HUES6 (cell line): ENCODE results near the gene GHITM.
A peak's percentile ranks its signal among the peaks of the same experiment; 100 is the strongest.
"Not testable (repeated sequence)": the region's sequence is repeated elsewhere in the genome, so short reads cannot be mapped to it uniquely, and the experiment has no call there.

ENCODE experiments used
- H3K27ac ChIP-seq: 2 replicates; pipeline ENCODE4 v1.7.0; 2013; ENCODE audit warnings: low read depth, mild to moderate bottlenecking, low read length, inconsistent platforms
- H3K27me3 ChIP-seq: 2 replicates; pipeline ENCODE4 v1.6.1; 2013; ENCODE audit warnings: low read length; ENCODE audit not compliant: control insufficient read depth, insufficient read depth
- H3K36me3 ChIP-seq: 2 replicates; pipeline ENCODE4 v1.6.1; 2013; ENCODE audit warnings: low read length; ENCODE audit not compliant: control insufficient read depth, insufficient read depth
- H3K4me1 ChIP-seq: 2 replicates; pipeline ENCODE4 v1.6.1; 2013; ENCODE audit warnings: low read length; ENCODE audit not compliant: control insufficient read depth, insufficient read depth
- H3K4me3 ChIP-seq: 2 replicates; pipeline ENCODE4 v1.5.1; 2013; ENCODE audit warnings: low read depth, low read length
- H3K9ac ChIP-seq: one replicate; pipeline ENCODE4 v1.6.1; 2013; ENCODE audit warnings: mild to moderate bottlenecking, low read length
- H3K9me3 ChIP-seq: 2 replicates; pipeline ENCODE4 v1.6.1; 2013; ENCODE audit warnings: low read depth, low read length; ENCODE audit not compliant: control insufficient read depth, insufficient read depth

Gene GHITM

DNA sequence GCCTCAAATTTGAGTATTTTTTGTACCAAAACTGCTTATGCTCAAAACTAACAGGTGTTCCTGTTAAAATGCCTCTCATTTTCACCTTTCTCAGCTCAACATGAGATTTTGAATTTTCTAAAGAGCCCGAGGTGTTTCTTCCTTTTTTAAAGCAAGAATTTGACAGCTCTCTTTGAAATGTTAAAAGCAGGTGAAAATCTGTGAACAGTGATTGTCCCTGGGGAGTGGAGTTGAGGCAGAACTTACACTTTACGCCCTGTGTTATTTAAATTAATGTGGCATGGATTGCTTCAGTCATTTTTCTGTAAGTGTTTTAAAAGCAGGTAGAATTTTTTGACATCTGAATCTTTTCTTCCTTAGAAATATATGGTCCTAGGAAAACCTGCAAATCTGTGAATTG is 25.1 kb downstream of the GHITM start:
- Histone ChIP-seq H3K9ac (peak overlapping the region; percentile 29), H3K4me3 (no peak overlapping the region; the same call in 1 of the 2 replicates), H3K36me3 (no peaks in the 10 kb centered on the region), H3K27ac (peak overlapping the region; percentile 42; the same call in 1 of the 2 replicates), H3K27me3 (no peaks in the 10 kb centered on the region), H3K9me3 (peaks cover 5% of the 10 kb centered on the region), H3K4me1 (peaks cover 54% of the 10 kb centered on the region)

DNA sequence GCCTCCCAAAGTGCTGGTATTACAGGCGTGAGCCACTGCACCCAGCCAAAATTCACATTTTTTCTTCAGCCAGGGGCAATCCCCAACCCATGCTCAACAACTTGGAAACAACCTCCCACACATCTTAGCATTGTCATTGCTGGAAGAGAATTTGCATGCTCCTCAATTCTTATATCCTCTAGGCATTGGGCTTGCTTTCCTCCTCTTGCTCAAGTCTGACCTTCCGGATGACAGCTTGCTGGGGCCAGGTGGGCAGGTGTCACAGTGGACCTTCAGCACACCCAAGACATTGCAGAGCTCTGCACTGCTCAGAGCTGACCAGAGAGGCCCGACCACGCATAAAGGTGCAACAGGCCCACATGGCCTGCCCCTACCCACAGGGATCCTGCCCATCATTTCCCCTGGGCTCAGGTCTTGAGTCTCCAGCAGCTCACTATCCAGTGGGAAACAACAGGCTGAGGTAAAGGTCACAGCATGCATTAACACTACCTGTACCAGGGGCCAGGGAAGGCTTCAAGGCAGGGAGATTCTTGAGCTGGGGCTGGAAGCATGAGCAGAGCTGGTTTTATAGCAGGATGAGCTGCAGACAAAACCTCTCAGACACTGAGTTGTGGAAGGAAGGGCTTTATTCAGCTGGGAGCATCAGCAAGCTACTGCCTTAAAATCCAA is 27.4 kb downstream of the GHITM start:
- Histone ChIP-seq H3K4me1 (peaks cover 36% of the 10 kb centered on the region), H3K27me3 (no peaks in the 10 kb centered on the region), H3K4me3 (no peak overlapping the region), H3K9ac (no peak overlapping the region), H3K36me3 (no peaks in the 10 kb centered on the region), H3K27ac (no peak overlapping the region; the same call in 1 of the 2 replicates), H3K9me3 (peaks cover 5% of the 10 kb centered on the region)

DNA sequence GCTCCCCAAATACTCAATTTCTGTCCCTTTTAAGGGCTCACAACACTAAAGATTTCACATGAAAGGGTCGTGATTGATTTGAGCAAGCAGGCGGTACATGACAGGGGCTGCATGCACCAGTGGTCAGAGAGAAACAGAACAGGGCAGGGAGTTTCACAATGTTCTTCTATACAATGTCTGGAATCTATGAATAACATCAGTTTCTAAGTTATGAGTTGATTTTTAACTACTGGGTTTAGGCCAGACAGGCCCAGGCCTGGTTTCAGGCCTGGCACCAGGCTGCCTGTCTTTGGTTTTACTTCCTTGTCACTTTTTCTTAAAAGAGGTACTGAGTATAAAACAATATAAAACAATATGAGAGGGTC is 28.0 kb downstream of the GHITM start:
- not testable (repeated sequence) for H3K27me3 ChIP-seq, H3K9ac ChIP-seq, H3K27ac ChIP-seq, H3K4me3 ChIP-seq, H3K9me3 ChIP-seq, H3K36me3 ChIP-seq
- peaks cover 32% of the 10 kb centered on the region for H3K4me1 ChIP-seq

DNA sequence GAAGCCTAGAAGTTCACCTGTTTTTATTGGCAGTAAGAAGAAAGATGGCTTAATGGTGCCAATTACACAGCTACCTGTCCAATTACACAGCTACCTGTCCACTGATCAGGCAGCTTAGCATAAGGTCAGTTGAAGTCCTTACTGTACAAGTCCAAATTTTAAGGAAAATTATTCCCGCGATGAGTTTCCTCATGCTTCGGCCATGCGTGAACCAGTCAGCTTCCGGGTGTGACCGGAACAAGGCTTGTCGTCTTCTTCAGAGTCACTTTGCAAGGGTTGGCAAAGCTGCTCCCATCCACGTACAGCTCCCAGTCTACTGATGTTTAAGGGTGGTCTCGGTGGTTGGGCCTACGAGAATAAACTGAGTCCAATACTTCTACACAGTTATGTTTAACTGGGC is 29.1 kb downstream of the GHITM start:
- H3K27ac ChIP-seq, H3K9me3 ChIP-seq, H3K27me3 ChIP-seq, H3K9ac ChIP-seq, H3K36me3 ChIP-seq, H3K4me3 ChIP-seq: not testable (repeated sequence)
- peaks cover 23% of the 10 kb centered on the region for H3K4me1 ChIP-seq

DNA sequence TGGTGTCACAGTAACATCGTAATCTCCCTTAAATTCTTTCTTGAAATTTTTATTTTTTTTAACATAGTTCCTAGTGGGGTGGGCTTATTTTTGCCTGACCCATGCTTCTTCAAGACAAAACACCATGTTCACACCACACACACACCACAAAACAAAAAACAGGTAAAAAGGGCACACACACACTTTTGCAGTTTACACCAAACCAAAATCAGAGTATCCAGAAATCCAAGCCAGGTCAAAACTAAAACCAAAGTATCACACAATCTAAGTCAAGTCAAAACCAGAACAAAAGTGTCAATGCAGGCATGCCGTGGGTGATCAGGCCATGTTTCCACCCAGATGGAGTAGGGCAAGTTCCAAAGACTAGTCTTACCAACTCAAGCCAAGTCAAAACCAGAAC is 31.9 kb downstream of the GHITM start:
- H3K4me1 ChIP-seq, H3K9ac ChIP-seq, H3K27me3 ChIP-seq, H3K9me3 ChIP-seq, H3K27ac ChIP-seq, H3K4me3 ChIP-seq, H3K36me3 ChIP-seq: not testable (repeated sequence)

DNA sequence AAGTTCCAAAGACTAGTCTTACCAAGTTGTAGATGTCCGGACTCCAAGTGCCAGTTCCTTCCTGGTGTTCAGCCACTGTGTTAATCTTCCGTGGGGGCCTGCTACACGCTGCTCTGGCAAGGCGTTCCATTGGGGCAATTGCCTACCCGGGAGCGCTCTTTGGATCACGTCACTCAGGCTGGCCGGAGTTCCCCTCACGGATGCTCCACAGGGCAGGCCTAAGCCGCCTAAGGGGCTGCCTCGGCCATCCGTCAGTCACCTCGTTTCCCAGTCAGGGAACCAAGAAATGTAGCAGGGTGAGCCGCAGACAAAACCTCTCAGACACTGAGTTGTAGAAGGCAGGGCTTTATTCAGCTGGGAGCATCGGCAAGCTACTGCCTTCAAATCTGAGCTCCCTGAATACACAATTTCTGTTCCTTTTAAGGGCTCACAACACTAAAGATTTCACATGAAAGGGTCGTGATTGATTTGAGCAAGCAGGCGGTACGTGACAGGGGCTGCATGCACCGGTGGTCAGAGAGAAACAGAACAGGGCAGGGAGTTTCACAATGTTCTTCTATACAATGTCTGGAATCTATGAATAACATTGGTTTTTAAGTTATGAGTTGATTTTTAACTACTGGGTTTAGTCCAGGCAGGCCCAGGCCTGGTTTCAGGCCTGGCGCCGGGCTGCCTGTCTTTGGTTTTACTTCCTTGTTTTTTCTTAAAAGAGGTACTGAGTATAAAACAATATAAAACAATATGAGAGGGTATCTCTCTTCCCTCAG is 32.6 kb downstream of the GHITM start:
- H3K9ac ChIP-seq, H3K4me3 ChIP-seq, H3K27ac ChIP-seq, H3K27me3 ChIP-seq, H3K4me1 ChIP-seq, H3K36me3 ChIP-seq, H3K9me3 ChIP-seq: not testable (repeated sequence)

DNA sequence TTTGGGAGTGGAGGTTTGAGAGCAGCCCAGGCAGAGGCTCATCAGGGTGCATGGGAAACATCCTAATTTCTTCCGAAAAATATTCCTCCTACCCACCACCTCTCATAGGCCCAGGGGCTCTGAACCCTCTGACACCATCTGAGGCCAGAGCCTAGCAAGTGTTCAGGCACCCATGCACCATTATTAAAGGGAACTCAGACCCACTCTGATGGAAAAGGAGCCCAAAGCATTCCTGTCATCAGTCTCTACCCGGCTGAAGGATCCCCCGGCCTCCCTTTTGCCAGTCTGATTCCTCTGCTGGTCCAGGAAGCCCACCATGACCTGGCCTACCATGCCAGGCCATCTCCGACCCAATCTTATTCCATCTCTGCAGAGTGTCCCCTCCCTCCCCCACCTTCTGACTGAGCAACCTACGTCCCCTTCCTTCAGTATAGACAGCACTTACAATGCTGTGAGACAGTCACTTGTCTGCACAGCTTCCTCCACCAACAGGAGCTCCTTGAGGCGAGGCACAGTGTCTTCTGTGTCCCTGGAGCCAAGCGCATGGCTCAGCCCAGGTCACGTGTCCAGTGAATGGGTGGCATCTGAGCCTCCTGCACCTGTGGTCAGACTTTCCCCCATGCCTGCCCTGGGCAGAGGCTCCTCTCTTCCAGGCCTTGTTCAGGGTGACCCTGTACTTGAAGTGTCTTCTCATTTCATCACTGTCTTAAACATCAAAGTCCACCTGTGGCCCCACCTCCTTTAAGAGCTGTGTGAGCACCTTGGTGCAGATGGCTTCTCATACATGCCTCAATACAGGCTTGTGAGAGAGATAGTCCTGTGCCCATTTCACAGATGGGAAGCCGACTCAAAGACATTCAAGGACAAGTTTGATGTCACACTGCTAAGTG is 33.4 kb downstream of the GHITM start:
- Histone ChIP-seq H3K27ac (no peak overlapping the region), H3K4me1 (no peaks in the 10 kb centered on the region), H3K4me3 (no peak overlapping the region), H3K27me3 (no peaks in the 10 kb centered on the region), H3K36me3 (no peaks in the 10 kb centered on the region), H3K9me3 (no peaks in the 10 kb centered on the region), H3K9ac (no peak overlapping the region)

DNA sequence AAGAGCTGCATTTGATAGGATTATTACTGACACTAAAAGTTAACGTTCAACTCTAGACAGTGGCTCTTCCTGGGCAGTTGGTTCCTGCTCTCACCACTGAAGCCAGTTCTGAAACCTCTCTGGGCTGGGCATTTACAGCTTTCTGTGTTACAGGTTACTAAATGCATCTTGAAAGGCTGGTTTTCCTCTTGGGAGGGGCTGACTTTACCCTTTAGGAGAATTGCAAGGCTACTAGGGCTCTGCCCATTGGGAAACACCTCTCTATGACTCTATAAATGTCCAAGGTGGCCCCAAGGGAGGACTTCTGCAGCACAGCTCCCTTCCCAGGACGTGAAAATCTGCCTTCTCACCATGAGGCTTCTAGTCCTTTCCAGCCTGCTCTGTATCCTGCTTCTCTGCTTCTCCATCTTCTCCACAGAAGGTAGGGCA is 34.2 kb downstream of the GHITM start, which contains the start of gene GPR15LG:
Gene GPR15LG, plus strand, starts transcription at position 301 of the 429 bp plus-strand sequence. Its CDS starts 51 bp downstream, at position 352.
- Histone ChIP-seq H3K27ac (no peak within 1 kb of the TSS), H3K27me3 (no peaks in the 10 kb centered on the region), H3K9ac (no peak within 1 kb of the TSS), H3K4me3 (no peak within 1 kb of the TSS), H3K9me3 (no peaks in the 10 kb centered on the region), H3K4me1 (no peaks in the 10 kb centered on the region), H3K36me3 (no peaks in the 10 kb centered on the region)

DNA sequence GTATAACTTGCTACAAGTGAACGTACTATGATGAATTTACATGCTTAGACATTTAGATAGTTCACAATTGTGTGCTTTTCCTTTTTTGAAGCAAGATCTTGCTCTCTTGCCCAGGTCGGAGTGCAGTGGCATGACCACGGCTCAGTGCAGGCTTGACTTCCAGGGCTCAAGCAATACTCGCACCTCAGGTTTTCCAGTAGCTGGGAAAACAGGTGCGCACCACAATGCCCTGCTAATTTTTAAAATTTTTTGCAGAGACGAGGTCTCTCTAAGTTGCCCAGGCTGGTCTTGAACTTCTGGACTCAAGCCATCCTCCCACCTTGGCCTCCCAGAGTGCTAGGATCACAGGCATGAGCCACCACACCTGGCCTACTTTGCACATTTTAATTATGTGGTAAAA is 36.1 kb downstream of the GHITM start:
- Histone ChIP-seq H3K27ac (no peak overlapping the region), H3K9me3 (peaks cover 3% of the 10 kb centered on the region; the same call in 1 of the 2 replicates), H3K36me3 (no peaks in the 10 kb centered on the region), H3K27me3 (no peaks in the 10 kb centered on the region), H3K4me3 (no peak overlapping the region), H3K9ac (no peak overlapping the region), H3K4me1 (0 out of 2 replicates have a peak, but pooled peaks cover 6% of the 10 kb centered on the region)

DNA sequence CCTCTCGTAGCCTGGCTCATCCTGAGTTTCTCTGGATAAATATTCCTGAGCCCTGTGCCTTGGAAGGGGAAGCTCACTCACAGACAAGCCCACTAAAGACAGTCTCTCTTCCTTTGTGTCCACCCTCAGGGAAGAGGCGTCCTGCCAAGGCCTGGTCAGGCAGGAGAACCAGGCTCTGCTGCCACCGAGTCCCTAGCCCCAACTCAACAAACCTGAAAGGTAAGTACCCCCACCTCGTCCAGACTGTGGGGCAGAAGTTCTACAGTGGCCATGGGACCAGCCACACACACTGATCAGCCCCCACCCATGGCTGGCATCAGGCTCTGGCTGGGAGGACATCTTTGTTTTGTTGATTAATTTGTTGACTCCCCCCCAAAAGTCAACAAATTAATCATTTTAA is 37.0 kb downstream of the GHITM start:
- Histone ChIP-seq H3K4me3 (no peak overlapping the region), H3K36me3 (no peaks in the 10 kb centered on the region), H3K4me1 (0 out of 2 replicates have a peak, but pooled peaks cover 6% of the 10 kb centered on the region), H3K27me3 (no peaks in the 10 kb centered on the region), H3K9ac (no peak overlapping the region), H3K27ac (no peak overlapping the region), H3K9me3 (peaks cover 8% of the 10 kb centered on the region)
